GM23338 (cell line): ENCODE results near the gene KRTAP1-3.

ENCODE experiments used
- CREB1 ChIP-seq: fragments of 250-450 bp; sonication (Bioruptor Pico); IDR thresholded peaks from 2 replicates; pipeline ENCODE4 v1.5.0; 2020; ENCODE audit warnings: low read depth, mild to moderate bottlenecking, moderate library complexity
- EZH2 ChIP-seq: fragments of 200-600 bp; sonication (generic); IDR thresholded peaks from one replicate; pipeline ENCODE4 v1.8.0; 2017; ENCODE audit warnings: antibody characterized with exemption, mild to moderate bottlenecking, low read depth; ENCODE audit not compliant: unreplicated experiment
- EZH2phosphoT487 ChIP-seq: fragments of 200-600 bp; sonication (generic); IDR thresholded peaks from one replicate; pipeline ENCODE4 v1.8.1; 2018; ENCODE audit warnings: antibody characterized with exemption; ENCODE audit not compliant: unreplicated experiment
- JUNB ChIP-seq: IDR thresholded peaks from one replicate; pipeline ENCODE4 v1.6.1; 2016; ENCODE audit warnings: antibody characterized with exemption; ENCODE audit not compliant: unreplicated experiment
- NANOG ChIP-seq: IDR thresholded peaks from 2 replicates; pipeline ENCODE4 v1.6.1; 2016; ENCODE audit warnings: antibody characterized with exemption, borderline replicate concordance
- POLR2AphosphoS5 ChIP-seq: IDR thresholded peaks from 2 replicates; pipeline ENCODE4 v1.6.1; 2016; ENCODE audit warnings: antibody characterized with exemption, low read depth
- STAT1 ChIP-seq: IDR thresholded peaks from one replicate; pipeline ENCODE4 v1.6.1; 2016; ENCODE audit warnings: antibody characterized with exemption; ENCODE audit not compliant: unreplicated experiment
- ZNF114 ChIP-seq: fragments of 250-450 bp; sonication (Bioruptor Pico); IDR thresholded peaks from 2 replicates; pipeline ENCODE4 v1.5.0; 2020; ENCODE audit warnings: mild to moderate bottlenecking, moderate library complexity
- TF ChIP-seq, protein P1 (sequence below), 2 experiments: fragments of 200-600 bp in 1 of 2; sonication (generic) in 1 of 2; conservative IDR thresholded peaks; 2 replicates each; pipeline versions ENCODE4 v1.5.1 to v1.6.1; 2016 to 2017; ENCODE audit warnings: antibody characterized with exemption in 2 of 2, low read depth in 2 of 2, mild to moderate bottlenecking in 2 of 2, moderate library complexity in 1 of 2
- TF ChIP-seq, protein P2 (sequence below): IDR thresholded peaks from one replicate; pipeline ENCODE4 v1.6.1; 2018; ENCODE audit warnings: antibody characterized with exemption; ENCODE audit not compliant: unreplicated experiment
- TF ChIP-seq, protein P3 (sequence below): IDR thresholded peaks from 2 replicates; pipeline ENCODE4 v1.6.1; 2016; ENCODE audit warnings: antibody characterized with exemption
- TF ChIP-seq, protein P4 (sequence below): fragments of 250-450 bp; sonication (Bioruptor Pico); IDR thresholded peaks from 2 replicates; pipeline ENCODE4 v1.5.0; 2020; ENCODE audit warnings: mild to moderate bottlenecking, moderate library complexity

DNA sequence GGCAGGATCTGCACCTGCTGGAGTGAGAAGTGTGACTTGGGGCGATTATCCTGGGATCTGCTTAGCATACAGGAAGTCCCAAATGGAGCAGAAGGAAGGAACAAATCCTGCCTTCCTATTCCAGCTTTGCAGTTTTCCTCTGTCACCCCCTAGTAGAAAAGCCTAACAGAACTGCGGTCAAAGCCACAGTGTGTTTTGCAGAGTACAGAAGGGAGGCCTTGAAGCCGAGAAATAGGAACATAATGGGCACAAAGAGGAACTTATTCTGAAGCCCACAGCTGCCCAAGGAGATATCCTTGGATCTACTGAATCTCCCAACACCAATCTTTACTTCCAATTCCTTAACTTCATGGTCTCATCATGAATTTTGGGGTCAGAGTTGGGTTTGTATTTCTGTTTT lies 16.1 kb downstream of the KRTAP1-3 start:
- no peak for TF ChIP-seq POLR2AphosphoS5
- TF ChIP-seq, protein P1, sequence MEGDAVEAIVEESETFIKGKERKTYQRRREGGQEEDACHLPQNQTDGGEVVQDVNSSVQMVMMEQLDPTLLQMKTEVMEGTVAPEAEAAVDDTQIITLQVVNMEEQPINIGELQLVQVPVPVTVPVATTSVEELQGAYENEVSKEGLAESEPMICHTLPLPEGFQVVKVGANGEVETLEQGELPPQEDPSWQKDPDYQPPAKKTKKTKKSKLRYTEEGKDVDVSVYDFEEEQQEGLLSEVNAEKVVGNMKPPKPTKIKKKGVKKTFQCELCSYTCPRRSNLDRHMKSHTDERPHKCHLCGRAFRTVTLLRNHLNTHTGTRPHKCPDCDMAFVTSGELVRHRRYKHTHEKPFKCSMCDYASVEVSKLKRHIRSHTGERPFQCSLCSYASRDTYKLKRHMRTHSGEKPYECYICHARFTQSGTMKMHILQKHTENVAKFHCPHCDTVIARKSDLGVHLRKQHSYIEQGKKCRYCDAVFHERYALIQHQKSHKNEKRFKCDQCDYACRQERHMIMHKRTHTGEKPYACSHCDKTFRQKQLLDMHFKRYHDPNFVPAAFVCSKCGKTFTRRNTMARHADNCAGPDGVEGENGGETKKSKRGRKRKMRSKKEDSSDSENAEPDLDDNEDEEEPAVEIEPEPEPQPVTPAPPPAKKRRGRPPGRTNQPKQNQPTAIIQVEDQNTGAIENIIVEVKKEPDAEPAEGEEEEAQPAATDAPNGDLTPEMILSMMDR (conservative IDR thresholded peaks at IDR 0.05; ENCODE audit: low read depth in 2 of 2) = no peak
- no peak for TF ChIP-seq EZH2
- TF ChIP-seq, protein P2, sequence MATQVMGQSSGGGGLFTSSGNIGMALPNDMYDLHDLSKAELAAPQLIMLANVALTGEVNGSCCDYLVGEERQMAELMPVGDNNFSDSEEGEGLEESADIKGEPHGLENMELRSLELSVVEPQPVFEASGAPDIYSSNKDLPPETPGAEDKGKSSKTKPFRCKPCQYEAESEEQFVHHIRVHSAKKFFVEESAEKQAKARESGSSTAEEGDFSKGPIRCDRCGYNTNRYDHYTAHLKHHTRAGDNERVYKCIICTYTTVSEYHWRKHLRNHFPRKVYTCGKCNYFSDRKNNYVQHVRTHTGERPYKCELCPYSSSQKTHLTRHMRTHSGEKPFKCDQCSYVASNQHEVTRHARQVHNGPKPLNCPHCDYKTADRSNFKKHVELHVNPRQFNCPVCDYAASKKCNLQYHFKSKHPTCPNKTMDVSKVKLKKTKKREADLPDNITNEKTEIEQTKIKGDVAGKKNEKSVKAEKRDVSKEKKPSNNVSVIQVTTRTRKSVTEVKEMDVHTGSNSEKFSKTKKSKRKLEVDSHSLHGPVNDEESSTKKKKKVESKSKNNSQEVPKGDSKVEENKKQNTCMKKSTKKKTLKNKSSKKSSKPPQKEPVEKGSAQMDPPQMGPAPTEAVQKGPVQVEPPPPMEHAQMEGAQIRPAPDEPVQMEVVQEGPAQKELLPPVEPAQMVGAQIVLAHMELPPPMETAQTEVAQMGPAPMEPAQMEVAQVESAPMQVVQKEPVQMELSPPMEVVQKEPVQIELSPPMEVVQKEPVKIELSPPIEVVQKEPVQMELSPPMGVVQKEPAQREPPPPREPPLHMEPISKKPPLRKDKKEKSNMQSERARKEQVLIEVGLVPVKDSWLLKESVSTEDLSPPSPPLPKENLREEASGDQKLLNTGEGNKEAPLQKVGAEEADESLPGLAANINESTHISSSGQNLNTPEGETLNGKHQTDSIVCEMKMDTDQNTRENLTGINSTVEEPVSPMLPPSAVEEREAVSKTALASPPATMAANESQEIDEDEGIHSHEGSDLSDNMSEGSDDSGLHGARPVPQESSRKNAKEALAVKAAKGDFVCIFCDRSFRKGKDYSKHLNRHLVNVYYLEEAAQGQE = no peak
- TF ChIP-seq, protein P3, sequence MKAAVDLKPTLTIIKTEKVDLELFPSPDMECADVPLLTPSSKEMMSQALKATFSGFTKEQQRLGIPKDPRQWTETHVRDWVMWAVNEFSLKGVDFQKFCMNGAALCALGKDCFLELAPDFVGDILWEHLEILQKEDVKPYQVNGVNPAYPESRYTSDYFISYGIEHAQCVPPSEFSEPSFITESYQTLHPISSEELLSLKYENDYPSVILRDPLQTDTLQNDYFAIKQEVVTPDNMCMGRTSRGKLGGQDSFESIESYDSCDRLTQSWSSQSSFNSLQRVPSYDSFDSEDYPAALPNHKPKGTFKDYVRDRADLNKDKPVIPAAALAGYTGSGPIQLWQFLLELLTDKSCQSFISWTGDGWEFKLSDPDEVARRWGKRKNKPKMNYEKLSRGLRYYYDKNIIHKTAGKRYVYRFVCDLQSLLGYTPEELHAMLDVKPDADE = no peak
- TF ChIP-seq EZH2phosphoT487 = no peak
- TF ChIP-seq ZNF114 = no peak
- no peak for TF ChIP-seq STAT1
- TF ChIP-seq CREB1 = no peak
- TF ChIP-seq, protein P4, sequence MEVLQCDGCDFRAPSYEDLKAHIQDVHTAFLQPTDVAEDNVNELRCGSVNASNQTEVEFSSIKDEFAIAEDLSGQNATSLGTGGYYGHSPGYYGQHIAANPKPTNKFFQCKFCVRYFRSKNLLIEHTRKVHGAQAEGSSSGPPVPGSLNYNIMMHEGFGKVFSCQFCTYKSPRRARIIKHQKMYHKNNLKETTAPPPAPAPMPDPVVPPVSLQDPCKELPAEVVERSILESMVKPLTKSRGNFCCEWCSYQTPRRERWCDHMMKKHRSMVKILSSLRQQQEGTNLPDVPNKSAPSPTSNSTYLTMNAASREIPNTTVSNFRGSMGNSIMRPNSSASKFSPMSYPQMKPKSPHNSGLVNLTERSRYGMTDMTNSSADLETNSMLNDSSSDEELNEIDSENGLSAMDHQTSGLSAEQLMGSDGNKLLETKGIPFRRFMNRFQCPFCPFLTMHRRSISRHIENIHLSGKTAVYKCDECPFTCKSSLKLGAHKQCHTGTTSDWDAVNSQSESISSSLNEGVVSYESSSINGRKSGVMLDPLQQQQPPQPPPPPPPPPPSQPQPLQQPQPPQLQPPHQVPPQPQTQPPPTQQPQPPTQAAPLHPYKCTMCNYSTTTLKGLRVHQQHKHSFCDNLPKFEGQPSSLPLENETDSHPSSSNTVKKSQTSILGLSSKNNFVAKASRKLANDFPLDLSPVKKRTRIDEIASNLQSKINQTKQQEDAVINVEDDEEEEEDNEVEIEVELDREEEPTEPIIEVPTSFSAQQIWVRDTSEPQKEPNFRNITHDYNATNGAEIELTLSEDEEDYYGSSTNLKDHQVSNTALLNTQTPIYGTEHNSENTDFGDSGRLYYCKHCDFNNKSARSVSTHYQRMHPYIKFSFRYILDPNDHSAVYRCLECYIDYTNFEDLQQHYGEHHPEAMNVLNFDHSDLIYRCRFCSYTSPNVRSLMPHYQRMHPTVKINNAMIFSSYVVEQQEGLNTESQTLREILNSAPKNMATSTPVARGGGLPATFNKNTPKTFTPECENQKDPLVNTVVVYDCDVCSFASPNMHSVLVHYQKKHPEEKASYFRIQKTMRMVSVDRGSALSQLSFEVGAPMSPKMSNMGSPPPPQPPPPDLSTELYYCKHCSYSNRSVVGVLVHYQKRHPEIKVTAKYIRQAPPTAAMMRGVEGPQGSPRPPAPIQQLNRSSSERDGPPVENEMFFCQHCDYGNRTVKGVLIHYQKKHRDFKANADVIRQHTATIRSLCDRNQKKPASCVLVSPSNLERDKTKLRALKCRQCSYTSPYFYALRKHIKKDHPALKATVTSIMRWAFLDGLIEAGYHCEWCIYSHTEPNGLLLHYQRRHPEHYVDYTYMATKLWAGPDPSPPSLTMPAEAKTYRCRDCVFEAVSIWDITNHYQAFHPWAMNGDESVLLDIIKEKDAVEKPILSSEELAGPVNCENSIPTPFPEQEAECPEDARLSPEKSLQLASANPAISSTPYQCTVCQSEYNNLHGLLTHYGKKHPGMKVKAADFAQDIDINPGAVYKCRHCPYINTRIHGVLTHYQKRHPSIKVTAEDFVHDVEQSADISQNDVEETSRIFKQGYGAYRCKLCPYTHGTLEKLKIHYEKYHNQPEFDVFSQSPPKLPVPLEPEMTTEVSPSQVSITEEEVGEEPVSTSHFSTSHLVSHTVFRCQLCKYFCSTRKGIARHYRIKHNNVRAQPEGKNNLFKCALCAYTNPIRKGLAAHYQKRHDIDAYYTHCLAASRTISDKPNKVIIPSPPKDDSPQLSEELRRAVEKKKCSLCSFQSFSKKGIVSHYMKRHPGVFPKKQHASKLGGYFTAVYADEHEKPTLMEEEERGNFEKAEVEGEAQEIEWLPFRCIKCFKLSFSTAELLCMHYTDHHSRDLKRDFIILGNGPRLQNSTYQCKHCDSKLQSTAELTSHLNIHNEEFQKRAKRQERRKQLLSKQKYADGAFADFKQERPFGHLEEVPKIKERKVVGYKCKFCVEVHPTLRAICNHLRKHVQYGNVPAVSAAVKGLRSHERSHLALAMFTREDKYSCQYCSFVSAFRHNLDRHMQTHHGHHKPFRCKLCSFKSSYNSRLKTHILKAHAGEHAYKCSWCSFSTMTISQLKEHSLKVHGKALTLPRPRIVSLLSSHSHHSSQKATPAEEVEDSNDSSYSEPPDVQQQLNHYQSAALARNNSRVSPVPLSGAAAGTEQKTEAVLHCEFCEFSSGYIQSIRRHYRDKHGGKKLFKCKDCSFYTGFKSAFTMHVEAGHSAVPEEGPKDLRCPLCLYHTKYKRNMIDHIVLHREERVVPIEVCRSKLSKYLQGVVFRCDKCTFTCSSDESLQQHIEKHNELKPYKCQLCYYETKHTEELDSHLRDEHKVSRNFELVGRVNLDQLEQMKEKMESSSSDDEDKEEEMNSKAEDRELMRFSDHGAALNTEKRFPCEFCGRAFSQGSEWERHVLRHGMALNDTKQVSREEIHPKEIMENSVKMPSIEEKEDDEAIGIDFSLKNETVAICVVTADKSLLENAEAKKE = no peak
- no peak for TF ChIP-seq JUNB
- TF ChIP-seq NANOG = no peak
